ENCODE measurements around the gene NXT1.
"Not testable (repeated sequence)": the region's sequence is repeated elsewhere in the genome, so short reads cannot be mapped to it uniquely, and the experiment has no call there.

The NXT1 gene

DNA sequence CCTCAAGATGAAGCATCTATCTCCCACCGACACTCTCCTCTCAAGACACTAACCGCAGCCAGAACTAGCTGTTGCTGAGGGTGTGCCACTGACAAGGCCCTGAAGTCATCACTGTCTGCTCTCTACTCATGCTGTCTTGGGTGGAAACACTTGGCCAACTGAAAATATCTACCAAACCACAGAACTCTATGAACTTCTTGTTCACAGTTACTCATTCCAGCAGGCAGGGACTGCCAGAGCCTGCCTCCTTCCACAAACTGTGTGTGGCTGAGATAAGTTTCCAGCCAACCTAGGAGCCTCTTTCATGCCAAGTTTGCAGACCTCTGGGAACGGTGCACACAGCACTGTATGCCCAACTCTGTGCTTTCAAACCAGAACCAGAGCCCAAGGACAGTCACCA lies 45.5 kb upstream of the NXT1 start:
- no peak for DNase-seq (ENCODE audit: low read depth)
- no peak overlapping the region for H3K4me3 ChIP-seq (ENCODE audit: low read depth, low read length)
- TF ChIP-seq CTCF (IDR thresholded peaks at IDR 0.05; ENCODE audit: control insufficient read depth, extremely low read depth, insufficient read depth): no peak

DNA sequence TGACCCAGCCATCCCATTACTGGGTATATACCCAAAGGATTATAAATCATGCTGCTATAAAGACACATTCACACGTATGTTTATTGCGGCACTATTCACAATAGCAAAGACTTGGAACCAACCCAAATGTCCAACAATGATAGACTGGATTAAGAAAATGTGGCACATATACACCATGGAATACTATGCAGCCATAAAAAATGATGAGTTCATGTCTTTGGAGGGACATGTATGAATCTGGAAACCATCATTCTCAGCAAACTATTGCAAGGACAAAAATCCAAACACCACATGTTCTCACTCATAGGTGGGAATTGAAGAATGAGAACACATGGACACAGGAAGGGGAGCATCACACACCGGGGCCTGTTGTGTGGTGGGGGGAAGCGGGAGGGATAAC lies 43.2 kb upstream of the NXT1 start:
- not testable (repeated sequence) for H3K4me3 ChIP-seq (ENCODE audit: low read depth, low read length); DNase-seq (ENCODE audit: low read depth)

GRCh38 chr20:23308024-23308423 lies 42.6 kb upstream of the NXT1 start:
- TF ChIP-seq CTCF (IDR thresholded peaks at IDR 0.05; ENCODE audit: control insufficient read depth, extremely low read depth, insufficient read depth): no peak
- no peak overlapping the region for H3K4me3 ChIP-seq (ENCODE audit: low read depth, low read length)
- no peak for DNase-seq (ENCODE audit: low read depth)

DNA sequence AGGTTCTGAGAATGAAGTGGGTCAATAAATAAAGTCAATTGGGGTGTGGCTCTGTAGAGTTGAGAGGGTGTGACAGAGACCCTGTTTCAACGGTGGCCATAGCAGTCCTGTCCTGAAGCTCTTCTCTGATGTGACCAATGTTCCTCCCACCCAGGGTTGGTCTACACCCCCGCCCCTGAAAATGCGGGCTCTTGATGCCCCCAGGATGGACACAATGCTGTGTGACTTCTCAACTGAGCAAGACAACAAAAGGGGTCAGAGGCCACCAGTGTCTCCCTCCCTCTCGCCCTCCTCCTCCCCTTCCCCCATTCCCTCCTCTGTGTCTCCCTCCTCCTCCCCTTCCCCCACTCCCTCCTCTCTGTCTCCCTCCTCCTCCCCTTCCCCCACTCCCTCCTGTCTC lies 41.7 kb upstream of the NXT1 start:
- no peak for TF ChIP-seq CTCF (IDR thresholded peaks at IDR 0.05; ENCODE audit: control insufficient read depth, extremely low read depth, insufficient read depth)
- DNase-seq (ENCODE audit: low read depth): no peak
- no peak overlapping the region for H3K4me3 ChIP-seq (ENCODE audit: low read depth, low read length)

- TF ChIP-seq CTCF (IDR thresholded peaks at IDR 0.05; ENCODE audit: control insufficient read depth, extremely low read depth, insufficient read depth): no peak
- no peak overlapping the region for H3K4me3 ChIP-seq (ENCODE audit: low read depth, low read length)
- DNase-seq (ENCODE audit: low read depth): no peak
Observed at GRCh38 chr20:23309781-23310180, 40.8 kb upstream of the NXT1 start.

GRCh38 chr20:23311947-23312506 lies 38.6 kb upstream of the NXT1 start:
- no peak for DNase-seq (ENCODE audit: low read depth)
- TF ChIP-seq CTCF (IDR thresholded peaks at IDR 0.05; ENCODE audit: control insufficient read depth, extremely low read depth, insufficient read depth): no peak
- no peak overlapping the region for H3K4me3 ChIP-seq (ENCODE audit: low read depth, low read length)

- no peak overlapping the region for H3K4me3 ChIP-seq (ENCODE audit: low read depth, low read length)
- TF ChIP-seq CTCF (IDR thresholded peaks at IDR 0.05; ENCODE audit: control insufficient read depth, extremely low read depth, insufficient read depth): no peak
- no peak for DNase-seq (ENCODE audit: low read depth)
Observed at GRCh38 chr20:23313271-23313670, 37.3 kb upstream of the NXT1 start.

Measured in LNCaP clone FGC (cell line).